GM12878 (cell line): ENCODE measurements around the gene NRXN3. TPM values are rescaled to one million over a fixed set of nuclear protein-coding genes. Genes with fewer than 3 reads are reported as not detected.

Experiments used
- ATAC-seq: fragments of 200-7000 bp; cut with Tn5 transposase; 3 replicates; pipeline ENCODE4 v1.9.1; 2020; ENCODE audit warnings: mild to moderate bottlenecking, moderate library complexity
- BruUV-seq: library from RNA; stranded (reverse); fragments of 400-500 nt; replicated peaks from 2 replicates; lab custom pipeline; 2021; lab: Mats Ljungman, UMichigan
- CTCF ChIA-PET: fragments of 300-600 bp; sonication (Branson Sonifier 250); formaldehyde crosslinking; extraction: SDS; loops from one replicate; lab custom pipeline; 2021; ENCODE audit warnings: inconsistent platforms; lab: Yijun Ruan, JAX
- POLR2A ChIA-PET: fragments of 350-600 bp; formaldehyde crosslinking; extraction: SDS; loops from one replicate; lab custom pipeline; 2021; ENCODE audit warnings: inconsistent platforms; lab: Charles Lee
- RAD21 ChIA-PET: fragments of 300-600 bp; sonication (Branson Sonifier 250); formaldehyde crosslinking; loops from one replicate; lab custom pipeline; 2023; ENCODE audit warnings: antibody characterized with exemption; ENCODE audit not compliant: unreplicated experiment; lab: Charles Lee
- SMC1A ChIA-PET: fragments of 300-600 bp; sonication (Branson Sonifier 250); formaldehyde crosslinking; loops from one replicate; lab custom pipeline; 2023; ENCODE audit not compliant: unreplicated experiment, uncharacterized antibody; lab: Charles Lee
- DNase-seq: peaks from one replicate; pipeline ENCODE4 v3.0.0-alpha.2; 2011; ENCODE audit warnings: low read depth, low spot score
- FAIRE-seq: peaks from 3 replicates; lab custom pipeline; 2011; peaks lifted over from hg19 to GRCh38; lab: Jason Lieb, UNC
- H2AFZ ChIP-seq: 2 replicates; pipeline ENCODE4 v1.6.0; 2011; ENCODE audit warnings: low read depth, low read length, control low read depth; ENCODE audit not compliant: control insufficient read depth
- H3K27ac ChIP-seq: 2 replicates; pipeline ENCODE4 v1.5.1; 2011; ENCODE audit warnings: control low read depth; ENCODE audit not compliant: control insufficient read depth, insufficient read depth
- H3K27me3 ChIP-seq, 2 experiments: replicated peaks in 1 of 2; 2 replicates each; pipeline versions ENCODE4 v1.6.0 to v1.6.1; 2011; ENCODE audit warnings: low read length in 1 of 2; ENCODE audit not compliant: control insufficient read depth in 2 of 2, insufficient read depth in 2 of 2
- H3K36me3 ChIP-seq, 2 experiments: 2 replicates each; pipeline ENCODE4 v1.5.1; 2011; ENCODE audit warnings: low read length in 1 of 2; ENCODE audit not compliant: control insufficient read depth in 2 of 2, insufficient read depth in 2 of 2
- H3K4me1 ChIP-seq: 2 replicates; pipeline ENCODE4 v1.6.1; 2011; ENCODE audit warnings: mild to moderate bottlenecking, low read length, moderate library complexity, mixed read lengths; ENCODE audit not compliant: control insufficient read depth, insufficient read depth
- H3K4me2 ChIP-seq: 2 replicates; pipeline ENCODE4 v1.6.0; 2011; ENCODE audit warnings: control low read depth; ENCODE audit not compliant: control insufficient read depth, insufficient read depth
- H3K4me3 ChIP-seq: fragments of 200-600 bp; sonication (generic); 2 replicates; pipeline ENCODE4 v1.5.1; 2016
- H3K79me2 ChIP-seq: 2 replicates; pipeline ENCODE4 v1.6.0; 2011; ENCODE audit warnings: low read length; ENCODE audit not compliant: control insufficient read depth, insufficient read depth
- H3K9ac ChIP-seq: 2 replicates; pipeline ENCODE4 v1.8.0; 2011; ENCODE audit warnings: low read length, control low read depth, mixed read lengths; ENCODE audit not compliant: control insufficient read depth, insufficient read depth
- H3K9me3 ChIP-seq: replicated peaks from 3 replicates; pipeline ENCODE4 v1.5.1; 2011; ENCODE audit warnings: mild to moderate bottlenecking, low read length; ENCODE audit not compliant: control insufficient read depth, insufficient read depth
- H4K20me1 ChIP-seq: 2 replicates; pipeline ENCODE4 v1.6.0; 2011; ENCODE audit not compliant: control insufficient read depth, insufficient read depth
- CTCF ChIP-seq, 3 experiments: IDR thresholded peaks in 2 of 3; conservative IDR thresholded peaks in 1 of 3; 2 replicates each; pipeline ENCODE4 v1.5.1; 2011; ENCODE audit warnings: low read depth in 3 of 3, low read length in 3 of 3, mild to moderate bottlenecking in 3 of 3, control low read depth in 2 of 3, moderate library complexity in 2 of 3, inconsistent platforms in 1 of 3, mixed read lengths in 1 of 3; ENCODE audit not compliant: control insufficient read depth in 2 of 3, insufficient read depth in 1 of 3; ENCODE audit errors: extremely low read depth in 1 of 3
- EED ChIP-seq: sonication (generic); IDR thresholded peaks from 2 replicates; pipeline ENCODE4 v1.6.1; 2016; ENCODE audit warnings: antibody characterized with exemption, low read depth
- ESRRA ChIP-seq: IDR thresholded peaks from 2 replicates; pipeline ENCODE4 v1.6.1; 2012; ENCODE audit warnings: mild to moderate bottlenecking, low read length, improper control_type of control experiment
- JUND ChIP-seq: IDR thresholded peaks from 2 replicates; pipeline ENCODE4 v1.6.1; 2012; ENCODE audit warnings: low read depth, mild to moderate bottlenecking, low read length, improper control_type of control experiment, moderate library complexity
- RAD21 ChIP-seq: IDR thresholded peaks from 2 replicates; pipeline ENCODE4 v1.6.1; 2011; ENCODE audit warnings: mild to moderate bottlenecking, low read depth, low read length, moderate library complexity; ENCODE audit not compliant: insufficient read depth
- WGBS: methylation state at CpG from one replicate; pipeline ENCODE4 v1.1.6; 2016; ENCODE audit warnings: low lambda C conversion rate; ENCODE audit not compliant: insufficient replicate concordance, insufficient coverage; ENCODE audit errors: missing lambda C conversion rate; 5-methylcytosine and 5-hydroxymethylcytosine counted together
- in situ Hi-C: fragments of 300-500 bp; cut with MboI; formaldehyde crosslinking; loops from 9 replicates; pipeline ENCODE4 v1.14.3; 2018; ENCODE audit warnings: mixed read lengths
- intact Hi-C: fragments of 100-400 bp; cut with micrococcal nuclease; formaldehyde crosslinking; loops from one replicate; pipeline ENCODE4 v1.14.2; 2022; ENCODE audit not compliant: unreplicated experiment
- polyA plus RNA-seq, 11 experiments: library from polyadenylated mRNA; depleted of rRNA in 4 of 11; unstranded in 6 of 11; stranded (reverse) in 5 of 11; fragments of >200 nt; fragmentation: Nextera tagmentation in 4 of 11; fragmentation: Illumina TruSeq in 1 of 11; extraction: Ambion mirVana in 4 of 11; extraction: Trizol in 1 of 11; gene quantifications; 1 replicate in 1 of 11; 2 replicates in 10 of 11; pipeline versions ENCODE4 v1.2.1 to v1.2.3, GENCODE V29; 2011 to 2016; ENCODE audit warnings: inconsistent platforms in 2 of 11, missing spikeins in 2 of 11, low read depth in 1 of 11
- total RNA-seq, 4 experiments: library from RNA; depleted of rRNA in 3 of 4; stranded (reverse); fragments of >200 nt in 3 of 4; fragmentation: Illumina TruSeq in 1 of 4; extraction: Trizol in 1 of 4; gene quantifications; 2 replicates each; pipeline versions ENCODE4 v1.2.1 to v1.2.3, GENCODE V29; 2013 to 2021

NRXN3 gene
- total and polyA plus RNA-seq, 10 of the 15 experiments (the other 5 are each of a cell fraction or from before 2014, with no cell fraction given), result 0.52 to 3.3 (median 1.4) TPM

GRCh38 chr14:79543348-79543747, 1373.2 kb downstream of the NRXN3 start:
- H3K4me3 ChIP-seq, result no peak overlapping the region
- WGBS, result 0% methylated on average over 1 of the region's 1 CpG
- H3K9me3 ChIP-seq, result no peaks in the 10 kb centered on the region
- POLR2A ChIA-PET, result no interaction called here
- no peaks in the 10 kb centered on the region for H3K79me2 ChIP-seq
- no peaks in the 10 kb centered on the region for H3K27me3 ChIP-seq
- no peaks in the 10 kb centered on the region for H4K20me1 ChIP-seq
- ATAC-seq (no peak), DNase-seq (no peak), FAIRE-seq (no peak)
- TF ChIP-seq JUND (no peak), ESRRA (no peak)
- H3K27ac ChIP-seq, result no peak overlapping the region
- H3K9ac ChIP-seq, result no peak overlapping the region
- no peaks in the 10 kb centered on the region for H3K4me1 ChIP-seq
- CTCF ChIA-PET, result interaction anchor here (0.7 to 2.0 kb wide), 3 partner anchors 9 to 575 kb away, joined by 3 to 6 read pairs (median 4); no protein-coding TSS in a partner anchor
- no TSS peak for BruUV-seq
- SMC1A ChIA-PET, result no interaction called here
- H2AFZ ChIP-seq, result no peak overlapping the region
- RAD21 ChIA-PET, result no interaction called here
- intact Hi-C loops, result no loop called here
- no peak overlapping the region for H3K4me2 ChIP-seq
- no peaks in the 10 kb centered on the region for H3K36me3 ChIP-seq
- in situ Hi-C loops, result no loop called here

GRCh38 chr14:79543967-79544697, 1374.0 kb downstream of the NRXN3 start:
- no peak for DNase-seq
- TF ChIP-seq EED (no peak), RAD21 (0 out of 2 replicates have a peak, but pooled peaks have one; percentile 16), CTCF (IDR thresholded peaks at IDR 0.05 in 2 of 3, conservative IDR thresholded peaks at IDR 0.05 in 1 of 3; ENCODE audit: control insufficient read depth in 2 of 3, extremely low read depth in 1 of 3, insufficient read depth in 1 of 3, low read depth in 3 of 3, low read length in 3 of 3) (peak in 2 of 3 experiments; percentile 11 to 13; a peak in 1 of 6 replicates)
- in situ Hi-C loops, result no loop called here
- ChIA-PET RAD21 (interaction anchor here (0.6 kb wide), 1 partner anchor 538 kb away, joined by 3 read pairs; no protein-coding TSS in a partner anchor), SMC1A (no interaction called here), POLR2A (no interaction called here), CTCF (interaction anchor here (0.7 to 2.0 kb wide), 2 partner anchors 11 to 576 kb away, joined by 3 to 6 read pairs; no protein-coding TSS in a partner anchor)
- ATAC-seq, result no peak
- Histone ChIP-seq H3K4me3 (no peak overlapping the region), H2AFZ (no peak overlapping the region), H3K27me3 (no peaks in the 10 kb centered on the region), H3K9ac (no peak overlapping the region), H3K36me3 (no peaks in the 10 kb centered on the region), H3K9me3 (no peaks in the 10 kb centered on the region), H3K79me2 (no peaks in the 10 kb centered on the region), H3K4me1 (no peaks in the 10 kb centered on the region), H3K27ac (no peak overlapping the region), H3K4me2 (no peak overlapping the region), H4K20me1 (no peaks in the 10 kb centered on the region)
- no TSS peak for BruUV-seq
- 26% methylated on average over 7 of the region's 7 CpGs for WGBS
- intact Hi-C loops, result no loop called here
- FAIRE-seq, result no peak
